DMS 273 (cell line): Measurements from ENCODE around the gene CROCC.
A peak's percentile ranks its signal among the peaks of the same experiment; 100 is the strongest.
"Not testable (repeated sequence)": the region's sequence is repeated elsewhere in the genome, so short reads cannot be mapped to it uniquely, and the experiment has no call there.

ENCODE experiments used
- DNase-seq: peaks from one replicate; lab custom pipeline; 2025; ENCODE audit not compliant: unreplicated experiment; lab: John Stamatoyannopoulos, UW

The CROCC gene

GRCh38 chr1:16921391-16922185 lies at the start of gene CROCC:
CROCC (plus strand) TSS chr1:16921931; CDS start chr1:16922019, 88 bp downstream.
- peak; percentile 54 for DNase-seq

GRCh38 chr1:16872152-16873075 lies 49.3 kb upstream of the CROCC start:
- peak; percentile 78 for DNase-seq

GRCh38 chr1:16873076-16873879 lies 48.5 kb upstream of the CROCC start:
- peak; percentile 39 for DNase-seq

GRCh38 chr1:16874968-16875765 lies 46.6 kb upstream of the CROCC start:
- DNase-seq, result not testable (repeated sequence)

GRCh38 chr1:16881742-16882141 lies 40.0 kb upstream of the CROCC start:
- not testable (repeated sequence) for DNase-seq

- DNase-seq, result no peak
These were observed 38.7 kb upstream of the CROCC start for GRCh38 chr1:16882986-16883385.

GRCh38 chr1:16884487-16884886 lies 37.2 kb upstream of the CROCC start:
- not testable (repeated sequence) for DNase-seq

GRCh38 chr1:16886860-16887605 lies 34.7 kb upstream of the CROCC start:
- DNase-seq, result no peak

- no peak for DNase-seq
These were observed 32.6 kb upstream of the CROCC start for GRCh38 chr1:16888860-16889816.

GRCh38 chr1:16890539-16891021 lies 31.2 kb upstream of the CROCC start:
- DNase-seq, result peak; percentile 48

- not testable (repeated sequence) for DNase-seq
These were observed 30.7 kb upstream of the CROCC start for GRCh38 chr1:16891057-16891456.

- not testable (repeated sequence) for DNase-seq
These were observed 28.7 kb upstream of the CROCC start for GRCh38 chr1:16892978-16893525.

GRCh38 chr1:16893796-16894195 lies 27.9 kb upstream of the CROCC start:
- not testable (repeated sequence) for DNase-seq

- DNase-seq, result not testable (repeated sequence)
These were observed 27.4 kb upstream of the CROCC start for GRCh38 chr1:16894338-16894737.

GRCh38 chr1:16895233-16895597 lies 26.5 kb upstream of the CROCC start:
- DNase-seq, result not testable (repeated sequence)

- peak; percentile 99 for DNase-seq
These were observed 26.0 kb upstream of the CROCC start, which contains the start of gene RNU1-2 for GRCh38 chr1:16895598-16896315. RNU1-2 (plus strand) TSS chr1:16895980.
